KOPT-K1 (cell line): ENCODE results near the gene IDH3B.
"Not testable (repeated sequence)": the region's sequence is repeated elsewhere in the genome, so short reads cannot be mapped to it uniquely, and the experiment has no call there.

Experiments used
- H3K27ac ChIP-seq: fragments of 200-600 bp; sonication (generic); 2 replicates; pipeline ENCODE4 v1.5.1; 2016; ENCODE audit warnings: antibody characterized with exemption, mild to moderate bottlenecking, low read depth, low read length; ENCODE audit not compliant: poor library complexity, severe bottlenecking
- H3K36me3 ChIP-seq: fragments of 200-600 bp; sonication (generic); 2 replicates; pipeline ENCODE4 v1.5.1; 2017; ENCODE audit warnings: antibody characterized with exemption, mild to moderate bottlenecking, low read length, moderate library complexity; ENCODE audit not compliant: insufficient read depth
- H3K9me3 ChIP-seq: fragments of 200-600 bp; sonication (generic); 2 replicates; pipeline ENCODE4 v1.5.1; 2017; ENCODE audit warnings: antibody characterized with exemption, low read length, mild to moderate bottlenecking; ENCODE audit not compliant: insufficient read depth, poor library complexity, severe bottlenecking

The IDH3B gene

GRCh38 chr20:2688041-2688591 is 24.1 kb upstream of the IDH3B start:
- Histone ChIP-seq H3K27ac (no peak overlapping the region), H3K9me3 (no peaks in the 10 kb centered on the region), H3K36me3 (no peaks in the 10 kb centered on the region)

GRCh38 chr20:2687514-2687913 is 23.5 kb upstream of the IDH3B start:
- Histone ChIP-seq H3K9me3 (no peaks in the 10 kb centered on the region), H3K36me3 (no peaks in the 10 kb centered on the region), H3K27ac (no peak overlapping the region)

DNA sequence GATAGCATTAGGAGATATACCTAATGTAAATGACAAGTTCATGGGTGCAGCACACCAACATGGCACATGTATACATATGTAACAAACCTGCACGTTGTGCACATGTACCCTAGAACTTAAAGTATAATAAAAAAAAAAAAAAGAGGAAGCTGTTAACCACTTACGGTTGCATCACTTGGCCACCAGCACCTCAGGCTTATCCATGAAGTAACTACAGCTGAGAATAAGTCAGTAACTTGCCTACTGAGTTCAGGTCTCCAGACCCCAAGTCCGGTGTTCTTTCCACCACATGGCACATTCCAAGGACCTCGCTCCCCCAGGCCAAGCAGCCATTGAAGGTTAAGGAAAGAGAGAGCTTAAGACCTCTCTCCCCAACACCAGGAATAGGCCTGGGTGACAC is 20.8 kb upstream of the IDH3B start:
- not testable (repeated sequence) for H3K9me3 ChIP-seq, H3K27ac ChIP-seq, H3K36me3 ChIP-seq

DNA sequence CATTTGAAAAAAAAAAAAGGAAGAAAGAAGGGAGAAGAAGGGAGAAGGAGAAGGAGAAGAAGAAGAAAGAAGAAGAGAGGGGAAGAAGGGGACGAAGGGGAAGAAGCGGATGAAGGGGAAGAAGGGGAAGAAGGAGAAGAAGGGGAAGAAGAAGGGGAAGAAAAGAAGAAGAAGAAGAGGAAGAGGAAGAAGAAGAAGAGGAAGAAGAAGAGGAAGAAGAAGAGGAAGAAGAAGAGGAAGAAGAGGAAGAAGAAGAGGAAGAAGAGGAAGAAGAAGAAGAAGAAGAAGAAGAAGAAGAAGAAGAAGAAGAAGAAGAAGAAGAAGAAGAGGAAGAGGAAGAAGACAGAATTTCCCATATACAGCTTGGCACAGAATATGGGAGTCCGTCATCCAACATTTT is 18.0 kb upstream of the IDH3B start:
- not testable (repeated sequence) for H3K27ac ChIP-seq, H3K9me3 ChIP-seq, H3K36me3 ChIP-seq

DNA sequence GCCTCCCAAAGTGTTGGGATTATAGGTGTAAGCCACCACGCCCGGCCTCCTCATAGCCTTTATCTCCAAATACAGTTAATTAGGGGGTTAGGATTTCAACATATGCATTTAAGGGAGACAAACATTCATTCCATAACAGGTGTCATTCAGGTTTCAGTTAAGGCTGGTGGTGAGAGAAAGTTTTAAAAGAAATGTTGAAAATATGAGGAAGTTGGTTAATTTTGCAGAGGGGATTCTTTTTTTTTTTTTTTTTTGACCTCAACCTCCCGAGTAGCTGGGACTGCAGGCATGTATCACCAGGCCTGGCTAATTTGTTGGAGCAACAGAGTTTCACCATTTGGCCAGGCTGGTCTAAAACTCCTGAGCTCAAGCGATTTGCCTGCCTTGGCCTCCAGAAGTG is 16.0 kb upstream of the IDH3B start:
- H3K9me3 ChIP-seq, result no peaks in the 10 kb centered on the region
- no peak overlapping the region for H3K27ac ChIP-seq
- no peaks in the 10 kb centered on the region for H3K36me3 ChIP-seq

- no peaks in the 10 kb centered on the region for H3K9me3 ChIP-seq
These were observed 9.4 kb upstream of the IDH3B start for GRCh38 chr20:2673453-2673852.

GRCh38 chr20:2672446-2672845 is 8.4 kb upstream of the IDH3B start:
- H3K27ac ChIP-seq, result no peak overlapping the region
- H3K9me3 ChIP-seq, result no peaks in the 10 kb centered on the region
- H3K36me3 ChIP-seq, result no peaks in the 10 kb centered on the region

More at GRCh38 chr20:2673453-2673852, 9.4 kb upstream of the IDH3B start:
- Histone ChIP-seq H3K36me3 (no peaks in the 10 kb centered on the region), H3K27ac (no peak overlapping the region)

DNA sequence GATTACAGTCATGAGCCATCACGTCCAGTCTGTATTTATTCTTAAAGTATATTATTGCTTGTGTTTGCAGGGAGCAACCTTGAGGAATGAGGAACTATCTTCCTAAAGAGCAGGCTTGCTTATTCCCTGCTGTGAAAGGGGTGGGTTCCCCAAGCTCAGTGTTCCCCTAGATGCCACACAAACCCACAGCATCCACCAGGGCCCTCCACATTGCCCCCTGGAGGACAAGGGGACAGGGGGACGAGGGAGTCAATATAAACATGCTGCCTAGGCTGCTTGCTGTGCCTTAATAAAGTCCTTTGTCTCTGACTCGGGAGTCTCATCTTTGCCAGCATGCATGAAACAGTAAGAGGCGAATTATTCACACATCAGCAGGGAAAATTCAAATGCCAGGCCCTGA is 8.0 kb upstream of the IDH3B start:
- no peak overlapping the region for H3K27ac ChIP-seq
- H3K36me3 ChIP-seq, result no peaks in the 10 kb centered on the region
- H3K9me3 ChIP-seq, result no peaks in the 10 kb centered on the region

GRCh38 chr20:2663364-2663886 is 591 bp downstream of the IDH3B start:
- Histone ChIP-seq H3K9me3 (no peaks in the 10 kb centered on the region), H3K27ac (peak overlapping the region; percentile 62)

DNA sequence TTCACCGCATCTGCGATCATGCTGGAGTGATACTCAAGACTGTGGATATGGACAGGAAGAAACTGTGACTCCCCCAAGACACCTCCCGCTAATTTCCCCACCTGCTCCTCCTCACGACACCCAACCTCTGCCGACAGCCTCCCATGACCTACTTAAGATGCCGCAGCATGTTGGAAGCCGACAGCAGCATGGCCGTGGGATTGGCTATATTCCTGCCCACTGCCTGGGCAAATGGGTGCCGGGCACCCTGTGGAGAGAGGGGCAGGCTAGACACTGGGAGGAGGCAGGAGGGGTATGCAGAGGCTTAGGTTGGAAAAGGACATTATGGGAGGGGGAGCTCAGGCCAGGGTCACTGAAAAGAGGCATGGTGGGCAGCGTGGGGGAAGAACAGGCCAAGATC is 4.5 kb downstream of the IDH3B start:
- Histone ChIP-seq H3K36me3 (peaks cover 84% of the 10 kb centered on the region), H3K27ac (no peak overlapping the region), H3K9me3 (no peaks in the 10 kb centered on the region)

More at GRCh38 chr20:2663364-2663886, 591 bp downstream of the IDH3B start:
- peaks cover 46% of the 10 kb centered on the region for H3K36me3 ChIP-seq

DNA sequence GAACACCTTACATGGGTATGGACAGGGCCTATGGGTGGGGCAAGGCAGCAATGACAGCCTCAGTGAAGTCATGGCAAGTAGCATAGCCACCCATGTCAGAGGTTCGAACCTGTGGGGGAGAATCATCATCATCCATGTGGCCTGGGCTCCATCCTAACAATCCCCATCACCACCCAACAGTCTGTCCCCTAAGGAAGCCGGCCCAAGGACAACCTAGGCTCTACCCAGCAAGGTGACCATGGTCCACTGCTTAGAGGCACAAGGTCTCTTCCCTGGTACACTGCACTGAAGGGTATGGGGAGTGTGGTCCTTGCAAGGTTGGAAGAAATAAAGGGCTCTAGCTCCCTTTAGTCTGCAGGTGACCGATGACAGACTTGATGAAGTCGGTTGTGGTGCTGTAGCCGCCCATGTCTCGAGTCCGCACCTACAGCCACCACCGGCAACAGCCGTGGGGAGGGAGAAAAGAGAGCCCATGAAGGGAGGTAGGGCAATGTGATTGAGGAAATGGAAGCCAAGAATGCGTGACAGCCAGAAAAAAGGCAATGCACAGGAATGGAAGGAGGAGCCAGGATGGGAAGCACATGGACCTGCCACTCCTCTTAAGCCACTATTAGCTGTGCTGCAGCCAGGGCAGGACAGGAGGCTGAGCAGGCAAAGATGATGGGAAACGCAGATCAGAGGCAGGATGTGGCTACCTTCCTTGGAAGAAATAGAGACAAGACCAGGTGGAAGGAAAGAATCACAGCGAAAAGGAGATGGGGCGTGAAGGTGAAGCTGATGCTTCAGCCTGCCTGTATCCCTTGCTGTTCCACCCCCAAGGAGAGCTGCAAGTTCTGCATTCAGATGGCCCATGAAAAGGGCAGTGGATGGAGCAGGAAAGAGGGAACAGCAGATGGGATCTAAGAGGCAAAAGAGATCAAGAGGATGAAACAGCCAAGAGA is 5.3 kb downstream of the IDH3B start:
- H3K27ac ChIP-seq, result no peak overlapping the region
- H3K9me3 ChIP-seq, result no peaks in the 10 kb centered on the region
- H3K36me3 ChIP-seq, result peaks cover 93% of the 10 kb centered on the region

DNA sequence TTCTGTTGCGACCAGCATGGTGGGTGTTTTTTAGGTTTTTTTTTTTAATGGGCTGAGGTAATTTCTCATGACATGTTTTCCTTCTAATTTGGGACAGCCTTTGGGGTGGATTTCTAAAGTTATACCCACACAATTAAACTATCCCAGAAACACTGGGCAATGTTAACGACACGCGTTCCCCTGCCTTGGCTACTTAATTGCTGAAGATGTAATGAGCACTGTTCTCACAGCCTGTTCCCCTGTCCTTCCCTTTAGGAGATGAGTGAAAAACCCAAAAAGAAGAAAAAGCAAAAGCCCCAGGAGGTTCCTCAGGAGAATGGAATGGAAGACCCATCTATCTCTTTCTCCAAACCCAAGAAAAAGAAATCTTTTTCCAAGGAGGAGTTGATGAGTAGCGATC is 6.3 kb downstream of the IDH3B start:
- H3K9me3 ChIP-seq, result no peaks in the 10 kb centered on the region
- H3K36me3 ChIP-seq, result peaks cover 99% of the 10 kb centered on the region
- H3K27ac ChIP-seq, result no peak overlapping the region

DNA sequence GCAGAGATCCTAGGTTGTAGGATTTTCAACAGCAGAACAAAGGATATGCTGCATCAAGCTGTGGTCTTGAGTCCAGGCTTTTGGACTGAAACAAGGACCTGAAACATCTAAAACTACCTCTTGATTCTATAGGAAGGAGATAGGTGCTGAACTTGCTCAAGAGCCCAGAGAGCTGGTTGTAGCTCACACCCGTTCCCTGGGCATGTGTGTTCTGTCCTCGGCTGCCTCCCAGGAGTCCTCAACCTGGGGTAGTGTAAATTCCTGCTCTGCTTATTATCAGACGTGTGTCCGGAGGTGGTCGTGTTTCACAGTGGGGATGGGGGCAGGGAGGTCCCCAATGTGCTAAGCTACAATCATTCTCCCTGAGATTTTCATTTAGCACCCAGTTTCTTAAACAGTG is 6.8 kb downstream of the IDH3B start:
- Histone ChIP-seq H3K9me3 (no peaks in the 10 kb centered on the region), H3K27ac (no peak overlapping the region), H3K36me3 (peaks cover 95% of the 10 kb centered on the region)

DNA sequence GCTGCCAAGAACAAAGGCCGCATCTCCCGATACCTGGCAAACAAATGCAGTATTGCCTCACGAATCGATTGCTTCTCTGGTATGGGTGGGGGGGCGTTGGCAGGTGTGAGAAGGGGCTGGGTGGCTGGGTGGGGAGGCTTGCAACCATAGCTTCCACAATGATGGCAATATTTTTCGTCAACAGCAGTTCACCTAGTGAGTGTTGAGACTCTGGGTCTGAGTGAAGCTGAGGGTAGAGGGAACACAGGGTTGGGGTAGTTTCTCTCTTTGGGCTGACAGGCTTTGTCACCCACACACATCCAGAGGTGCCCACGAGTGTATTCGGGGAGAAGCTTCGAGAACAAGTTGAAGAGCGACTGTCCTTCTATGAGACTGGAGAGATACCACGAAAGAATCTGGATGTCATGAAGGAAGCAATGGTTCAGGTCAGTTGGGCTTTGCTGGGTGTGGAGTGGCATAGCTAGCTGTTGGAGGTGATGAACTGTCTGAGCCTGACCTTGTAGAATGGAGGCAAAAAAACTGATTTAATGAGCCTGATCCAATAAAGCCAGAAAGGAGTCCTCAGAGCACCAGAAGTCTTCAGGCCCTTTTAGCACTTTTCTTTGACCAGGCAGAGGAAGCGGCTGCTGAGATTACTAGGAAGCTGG is 7.4 kb downstream of the IDH3B start:
- Histone ChIP-seq H3K27ac (no peak overlapping the region), H3K9me3 (no peaks in the 10 kb centered on the region), H3K36me3 (peaks cover 88% of the 10 kb centered on the region)

DNA sequence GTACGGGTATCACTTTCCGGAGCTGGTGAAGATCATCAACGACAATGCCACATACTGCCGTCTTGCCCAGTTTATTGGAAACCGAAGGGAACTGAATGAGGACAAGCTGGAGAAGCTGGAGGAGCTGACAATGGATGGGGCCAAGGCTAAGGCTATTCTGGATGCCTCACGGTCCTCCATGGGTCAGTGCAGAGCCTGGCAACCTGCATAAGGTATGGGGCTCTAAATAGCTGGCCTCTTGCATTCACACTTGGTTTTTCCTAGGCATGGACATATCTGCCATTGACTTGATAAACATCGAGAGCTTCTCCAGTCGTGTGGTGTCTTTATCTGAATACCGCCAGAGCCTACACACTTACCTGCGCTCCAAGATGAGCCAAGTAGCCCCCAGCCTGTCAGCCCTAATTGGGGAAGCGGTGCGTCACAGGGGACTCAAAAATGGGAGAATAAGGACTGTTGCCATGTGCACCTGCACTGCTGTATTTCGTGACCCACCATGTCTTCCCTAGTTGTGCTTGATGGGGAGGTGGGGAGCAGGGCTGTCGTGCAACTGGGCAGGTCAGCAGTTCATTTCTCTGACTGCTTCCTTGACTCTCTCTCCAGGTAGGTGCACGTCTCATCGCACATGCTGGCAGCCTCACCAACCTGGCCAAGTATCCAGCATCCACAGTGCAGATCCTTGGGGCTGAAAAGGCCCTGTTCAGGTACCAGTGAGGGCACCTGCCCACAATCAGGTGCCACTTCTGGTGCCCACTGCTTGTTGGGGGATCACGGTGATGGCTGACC is 8.5 kb downstream of the IDH3B start:
- H3K27ac ChIP-seq, result no peak overlapping the region
- H3K36me3 ChIP-seq, result peaks cover 78% of the 10 kb centered on the region
- H3K9me3 ChIP-seq, result no peaks in the 10 kb centered on the region
